GM18508 (cell line): ENCODE data around the gene ADAMTS6.

Source experiments
- ATAC-seq: cut with Tn5 transposase; IDR thresholded peaks from one replicate; pipeline ENCODE4 v1.9.1; 2021; ENCODE audit warnings: moderate number of reproducible peaks; ENCODE audit not compliant: insufficient read depth, unreplicated experiment

The ADAMTS6 gene

GRCh38 chr5:65296067-65296466 lies 185.7 kb downstream of the ADAMTS6 start:
- no peak for ATAC-seq

- ATAC-seq, result no peak
These were observed 189.5 kb downstream of the ADAMTS6 start for GRCh38 chr5:65292196-65292595.

- no peak for ATAC-seq
These were observed 191.0 kb downstream of the ADAMTS6 start for GRCh38 chr5:65290677-65291076.

GRCh38 chr5:65288657-65289056 lies 193.1 kb downstream of the ADAMTS6 start:
- ATAC-seq, result no peak

- ATAC-seq, result no peak
These were observed 202.1 kb downstream of the ADAMTS6 start for GRCh38 chr5:65279603-65280002.

- ATAC-seq, result no peak
These were observed 205.4 kb downstream of the ADAMTS6 start for GRCh38 chr5:65276178-65276890.

- no peak for ATAC-seq
These were observed 209.8 kb downstream of the ADAMTS6 start for GRCh38 chr5:65271906-65272305.

GRCh38 chr5:65268525-65268924 lies 213.2 kb downstream of the ADAMTS6 start:
- ATAC-seq, result no peak

GRCh38 chr5:65264420-65264819 lies 217.3 kb downstream of the ADAMTS6 start:
- ATAC-seq, result no peak

GRCh38 chr5:65263321-65263720 lies 218.4 kb downstream of the ADAMTS6 start:
- no peak for ATAC-seq

GRCh38 chr5:65262649-65263059 lies 219.1 kb downstream of the ADAMTS6 start:
- no peak for ATAC-seq

GRCh38 chr5:65262096-65262495 lies 219.6 kb downstream of the ADAMTS6 start:
- no peak for ATAC-seq

- no peak for ATAC-seq
These were observed 220.2 kb downstream of the ADAMTS6 start for GRCh38 chr5:65261499-65261898.

- no peak for ATAC-seq
These were observed 226.4 kb downstream of the ADAMTS6 start for GRCh38 chr5:65255294-65255693.

GRCh38 chr5:65252977-65253376 lies 228.7 kb downstream of the ADAMTS6 start:
- no peak for ATAC-seq

GRCh38 chr5:65248896-65249295 lies 232.8 kb downstream of the ADAMTS6 start:
- no peak for ATAC-seq

- no peak for ATAC-seq
These were observed 234.1 kb downstream of the ADAMTS6 start for GRCh38 chr5:65247594-65247993.

- ATAC-seq, result no peak
These were observed 235.0 kb downstream of the ADAMTS6 start for GRCh38 chr5:65246741-65247140.

GRCh38 chr5:65244031-65244430 lies 237.7 kb downstream of the ADAMTS6 start:
- ATAC-seq, result no peak

- no peak for ATAC-seq
These were observed 238.6 kb downstream of the ADAMTS6 start for GRCh38 chr5:65243161-65243560.

- no peak for ATAC-seq
These were observed 251.9 kb downstream of the ADAMTS6 start for GRCh38 chr5:65229841-65230240.

GRCh38 chr5:65213921-65214525 lies 267.7 kb downstream of the ADAMTS6 start:
- ATAC-seq, result no peak
